Activated T-cell treated with anti-CD3 and anti-CD28 coated beads, Interleukin-2, amount 50 U/mL, for 24 hours (primary cell): Measurements from ENCODE around the gene ERLIN1.

Experiments
- DNase-seq: peaks from one replicate; pipeline ENCODE4 v3.0.0-alpha.2; 2020
- H3K27ac Mint-ChIP-seq: 2 replicates; pipeline ENCODE4 v1.8.0; 2020; ENCODE audit warnings: mild to moderate bottlenecking, mixed read lengths
- H3K27me3 Mint-ChIP-seq: 2 replicates; pipeline ENCODE4 v1.8.0; 2020; ENCODE audit warnings: mixed read lengths
- H3K36me3 Mint-ChIP-seq: 2 replicates; pipeline ENCODE4 v1.8.0; 2020; ENCODE audit warnings: low read depth, mixed read lengths
- H3K4me1 Mint-ChIP-seq: 2 replicates; pipeline ENCODE4 v1.8.0; 2020; ENCODE audit warnings: low read depth, mixed read lengths
- H3K4me3 Mint-ChIP-seq: 2 replicates; pipeline ENCODE4 v1.8.0; 2020; ENCODE audit warnings: mild to moderate bottlenecking, moderate library complexity, mixed read lengths
- H3K9me3 Mint-ChIP-seq: 2 replicates; pipeline ENCODE4 v1.8.0; 2020; ENCODE audit warnings: mixed read lengths

The ERLIN1 gene

DNA sequence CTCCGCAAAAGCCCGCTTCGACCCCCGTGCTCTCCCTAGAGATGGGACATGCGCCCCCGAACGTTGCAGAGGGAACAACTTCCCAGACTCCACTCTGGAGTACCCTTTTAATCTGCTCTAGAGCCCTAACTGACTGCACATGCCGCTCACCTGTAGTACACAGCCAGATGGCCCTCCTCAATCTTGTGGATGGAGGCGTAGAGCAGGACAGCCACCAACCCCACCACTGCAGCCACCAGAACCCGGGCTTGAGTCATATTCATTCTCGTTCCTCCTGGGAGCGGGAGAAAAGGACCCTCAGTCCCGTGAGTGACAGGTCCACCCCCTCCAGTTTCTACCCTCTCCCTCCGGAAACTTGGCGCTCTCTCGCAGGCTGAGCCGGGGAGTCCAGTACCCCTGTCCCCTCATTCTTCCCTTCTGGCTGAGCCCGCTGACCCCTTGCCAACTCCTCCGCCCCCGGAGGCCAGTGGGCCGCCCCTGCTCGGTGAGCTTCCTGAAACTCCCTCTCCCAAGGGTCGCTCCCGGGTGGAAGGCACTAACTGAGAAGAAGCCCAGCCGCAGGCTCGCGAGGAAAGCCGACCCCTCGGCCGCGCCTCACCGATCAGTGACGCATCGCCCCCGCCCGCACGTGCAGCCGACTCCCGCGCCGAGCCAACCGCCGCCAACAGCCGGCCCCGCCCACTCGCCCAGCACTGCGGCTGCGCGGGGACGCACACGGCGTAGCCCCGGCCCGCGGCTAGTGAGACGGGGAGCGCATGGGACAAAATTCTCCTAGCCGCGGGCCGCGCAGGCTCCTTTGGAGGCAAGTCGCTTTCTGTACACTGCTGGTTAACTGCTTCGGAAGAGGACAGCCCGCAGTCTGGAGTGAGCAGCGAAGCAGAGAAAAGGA, at the start of gene ERLIN1:
TSS of gene ERLIN1 (minus strand) at position 666 of the 889 bp plus-strand sequence. CDS start at position 263, 403 bp downstream.
- peaks cover 91% of the 10 kb centered on the region for H3K36me3 Mint-ChIP-seq
- DNase-seq: peak; percentile 96
- H3K27ac Mint-ChIP-seq: peak within 1 kb of the TSS; percentile 98
- peaks cover 55% of the 10 kb centered on the region for H3K4me1 Mint-ChIP-seq
- H3K4me3 Mint-ChIP-seq: peak within 1 kb of the TSS; percentile 93
- H3K27me3 Mint-ChIP-seq: no peaks in the 10 kb centered on the region
- no peaks in the 10 kb centered on the region for H3K9me3 Mint-ChIP-seq

DNA sequence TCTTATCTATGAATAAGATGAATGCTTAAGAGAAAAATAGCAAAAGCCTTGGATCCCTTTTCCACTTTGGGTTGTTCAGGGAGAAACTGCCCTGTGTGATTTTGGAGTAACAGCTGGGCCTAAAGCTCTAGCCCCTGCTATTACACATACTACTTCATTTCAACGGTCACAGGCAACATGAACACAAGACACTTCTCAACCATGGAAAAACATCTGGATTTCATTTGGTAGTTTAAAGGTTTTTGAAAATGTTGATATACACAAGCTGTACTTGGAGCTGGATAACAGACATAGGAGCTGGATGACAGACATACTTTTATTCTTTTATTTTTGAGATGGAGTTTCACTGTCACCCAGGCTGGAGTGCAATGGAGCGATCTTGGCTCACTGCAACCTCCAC, 46.3 kb upstream of the ERLIN1 start:
- Mint-ChIP-seq H3K36me3 (peaks cover 83% of the 10 kb centered on the region), H3K4me1 (peaks cover 28% of the 10 kb centered on the region), H3K27me3 (no peaks in the 10 kb centered on the region), H3K4me3 (no peak overlapping the region), H3K27ac (no peak overlapping the region), H3K9me3 (no peaks in the 10 kb centered on the region)
- no peak for DNase-seq

DNA sequence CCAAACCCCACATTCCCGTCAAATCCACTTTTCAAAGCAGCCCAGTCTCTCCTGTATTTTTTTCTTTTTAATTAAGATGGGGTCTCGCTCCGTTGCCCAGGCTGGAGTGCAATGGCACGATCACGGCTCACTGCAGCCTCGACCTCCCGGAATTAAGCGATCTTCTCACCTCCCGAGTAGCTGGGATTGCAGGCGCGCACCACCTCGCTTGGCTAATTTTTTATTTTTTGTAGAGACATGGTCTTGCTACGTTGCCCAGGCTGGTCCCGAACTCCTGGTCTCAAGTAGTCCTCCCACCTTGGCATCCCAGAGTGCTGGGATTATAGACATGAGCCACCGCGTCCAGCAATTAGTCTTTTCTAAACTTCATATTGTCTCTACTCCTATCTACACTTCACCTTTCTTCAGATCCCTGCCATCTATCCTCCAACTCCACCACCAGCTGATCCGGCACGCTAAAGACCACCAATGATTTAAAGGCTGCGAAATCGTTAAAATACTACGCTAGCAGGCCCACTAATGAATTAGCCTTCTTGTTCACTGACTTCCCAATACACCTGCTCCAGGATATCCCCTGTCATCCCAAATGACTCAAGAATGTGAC, 44.1 kb upstream of the ERLIN1 start:
- Mint-ChIP-seq H3K27me3 (no peaks in the 10 kb centered on the region), H3K4me3 (peak overlapping the region; percentile 91), H3K27ac (peak overlapping the region; percentile 94), H3K9me3 (no peaks in the 10 kb centered on the region), H3K4me1 (peaks cover 40% of the 10 kb centered on the region), H3K36me3 (peaks cover 83% of the 10 kb centered on the region)
- DNase-seq: no peak

DNA sequence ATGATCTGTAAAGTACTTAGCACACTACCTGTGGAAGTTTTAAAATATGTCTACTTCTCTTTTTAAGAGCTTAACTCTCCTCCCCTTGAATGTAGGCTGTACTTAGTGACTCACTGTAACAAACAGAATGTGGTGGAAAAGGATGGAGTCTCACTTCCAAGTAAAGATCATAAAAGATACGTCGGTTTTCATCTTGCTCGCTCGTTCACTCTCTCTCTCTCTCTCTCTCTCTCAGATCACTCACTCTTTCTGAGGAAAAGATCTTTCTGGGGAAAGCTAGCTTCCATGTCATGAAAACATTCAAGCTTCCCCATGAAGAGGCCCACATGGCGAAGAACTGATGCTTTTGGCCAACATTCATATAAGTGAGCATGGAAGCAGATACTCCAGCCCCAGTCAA, 38.0 kb upstream of the ERLIN1 start:
- H3K4me1 Mint-ChIP-seq: peaks cover 27% of the 10 kb centered on the region
- peaks cover 86% of the 10 kb centered on the region for H3K36me3 Mint-ChIP-seq
- no peak overlapping the region for H3K4me3 Mint-ChIP-seq
- no peak for DNase-seq
- H3K27me3 Mint-ChIP-seq: no peaks in the 10 kb centered on the region
- peak overlapping the region; percentile 1 for H3K27ac Mint-ChIP-seq
- no peaks in the 10 kb centered on the region for H3K9me3 Mint-ChIP-seq

DNA sequence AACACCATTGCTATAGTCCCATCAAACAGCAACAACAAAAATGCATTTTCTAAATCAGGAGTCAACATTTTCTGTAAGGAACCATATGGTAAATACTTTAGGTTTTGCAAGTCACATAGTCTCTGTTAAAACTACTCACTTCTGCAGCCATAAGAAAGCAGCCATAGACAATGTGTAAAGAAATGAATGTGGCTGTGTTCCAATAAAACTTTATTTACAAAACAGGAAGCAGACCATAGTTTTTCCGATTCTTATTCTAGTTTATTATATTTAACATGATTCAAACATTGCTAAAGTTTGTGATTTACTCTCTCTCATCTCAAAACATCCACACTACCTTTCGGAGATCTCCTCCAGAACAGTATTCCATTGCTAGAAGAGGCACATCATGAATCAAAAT, 36.7 kb upstream of the ERLIN1 start:
- no peaks in the 10 kb centered on the region for H3K27me3 Mint-ChIP-seq
- H3K9me3 Mint-ChIP-seq: no peaks in the 10 kb centered on the region
- no peak overlapping the region for H3K4me3 Mint-ChIP-seq
- peaks cover 89% of the 10 kb centered on the region for H3K36me3 Mint-ChIP-seq
- no peak for DNase-seq
- no peak overlapping the region for H3K27ac Mint-ChIP-seq
- H3K4me1 Mint-ChIP-seq: peaks cover 16% of the 10 kb centered on the region

DNA sequence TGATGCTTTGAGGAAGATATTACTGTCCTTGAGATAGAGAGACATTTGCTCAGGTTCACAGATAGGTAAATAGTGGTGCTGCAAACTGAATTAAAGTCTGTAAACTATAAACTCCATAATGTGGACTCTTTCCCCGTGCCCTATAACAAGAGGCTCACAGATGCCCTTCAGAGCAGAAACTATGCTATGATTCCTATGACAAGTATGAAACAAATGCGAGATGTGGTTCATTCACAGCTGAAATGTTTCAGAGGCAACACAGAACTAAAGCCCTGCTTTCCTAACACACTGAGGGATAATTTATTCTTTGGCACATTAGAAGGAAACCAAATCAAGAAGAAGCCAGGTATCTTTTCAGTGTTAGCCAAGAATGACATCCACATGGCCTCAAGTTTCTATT, 30.2 kb upstream of the ERLIN1 start:
- Mint-ChIP-seq H3K27ac (no peak overlapping the region), H3K4me3 (no peak overlapping the region), H3K4me1 (no peaks in the 10 kb centered on the region), H3K36me3 (peaks cover 96% of the 10 kb centered on the region), H3K9me3 (no peaks in the 10 kb centered on the region), H3K27me3 (no peaks in the 10 kb centered on the region)
- DNase-seq: no peak

DNA sequence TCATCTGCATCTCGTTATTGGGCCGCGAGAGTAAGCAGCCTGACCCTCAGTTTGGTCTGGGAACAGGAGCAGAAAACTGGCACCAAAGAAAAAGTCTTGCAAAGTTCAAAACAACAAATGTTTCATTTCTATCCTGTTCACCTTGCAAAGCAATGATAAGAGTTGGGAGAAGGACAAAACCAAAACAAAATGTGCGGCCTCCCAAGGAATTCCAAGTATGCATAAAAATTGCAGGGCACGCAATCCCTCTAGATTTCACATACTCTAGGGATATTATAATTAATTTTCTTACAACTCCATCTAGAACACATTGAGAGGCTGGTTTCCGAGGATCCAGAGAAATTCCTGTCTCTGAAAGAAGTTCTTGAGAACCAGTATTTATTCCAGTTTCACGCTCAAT, 23.5 kb upstream of the ERLIN1 start:
- Mint-ChIP-seq H3K36me3 (peaks cover 92% of the 10 kb centered on the region), H3K27ac (no peak overlapping the region), H3K27me3 (no peaks in the 10 kb centered on the region), H3K4me1 (no peaks in the 10 kb centered on the region), H3K4me3 (no peak overlapping the region), H3K9me3 (no peaks in the 10 kb centered on the region)
- DNase-seq: no peak

DNA sequence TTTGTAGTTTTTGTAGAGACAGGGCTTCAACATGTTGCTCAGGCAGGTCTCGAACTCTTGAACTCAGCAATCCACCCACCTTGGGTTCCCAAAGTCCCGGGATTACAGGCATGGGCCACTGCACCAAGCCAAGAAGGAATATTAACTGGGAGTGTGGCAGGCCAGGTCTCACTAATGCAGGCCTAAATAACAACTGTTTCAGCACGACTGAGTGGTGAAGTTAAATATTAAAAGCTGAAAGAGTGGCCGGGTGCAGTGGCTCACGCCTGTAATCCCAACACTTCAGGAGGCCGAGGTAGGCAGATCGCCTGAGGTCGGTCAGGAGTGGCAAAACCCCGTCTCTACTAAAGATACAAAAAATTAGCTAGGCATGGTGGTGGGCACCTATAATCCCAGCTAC, 22.4 kb upstream of the ERLIN1 start:
- Mint-ChIP-seq H3K4me3 (no peak overlapping the region), H3K36me3 (peaks cover 91% of the 10 kb centered on the region)

DNA sequence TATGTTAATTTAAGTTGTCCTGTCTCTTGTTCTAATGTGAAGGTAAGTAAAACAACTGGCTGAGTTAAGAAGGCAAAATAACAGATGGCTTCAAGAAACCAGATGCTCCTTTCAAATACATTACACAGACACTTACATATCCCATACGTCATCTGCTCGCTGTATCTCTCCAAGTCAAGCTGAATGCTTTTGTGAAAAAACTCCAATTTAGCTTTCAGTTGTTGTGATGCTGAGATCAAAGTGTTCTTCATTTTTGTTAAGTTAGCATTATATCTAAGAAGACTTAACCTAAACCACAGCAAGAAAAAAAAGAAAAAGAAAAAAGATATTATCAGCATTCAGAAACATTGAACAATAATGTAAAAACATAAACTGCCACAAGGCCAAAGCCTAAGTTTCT, 18.5 kb upstream of the ERLIN1 start:
- H3K9me3 Mint-ChIP-seq: no peaks in the 10 kb centered on the region
- no peaks in the 10 kb centered on the region for H3K27me3 Mint-ChIP-seq
- no peak for DNase-seq
- H3K27ac Mint-ChIP-seq: no peak overlapping the region
- no peak overlapping the region for H3K4me3 Mint-ChIP-seq
- peaks cover 94% of the 10 kb centered on the region for H3K36me3 Mint-ChIP-seq
- no peaks in the 10 kb centered on the region for H3K4me1 Mint-ChIP-seq

More for the DNA sequence above, 22.4 kb upstream of the ERLIN1 start:
- DNase-seq: no peak
- no peaks in the 10 kb centered on the region for H3K9me3 Mint-ChIP-seq
- no peak overlapping the region for H3K27ac Mint-ChIP-seq
- H3K4me1 Mint-ChIP-seq: no peaks in the 10 kb centered on the region
- H3K27me3 Mint-ChIP-seq: no peaks in the 10 kb centered on the region

DNA sequence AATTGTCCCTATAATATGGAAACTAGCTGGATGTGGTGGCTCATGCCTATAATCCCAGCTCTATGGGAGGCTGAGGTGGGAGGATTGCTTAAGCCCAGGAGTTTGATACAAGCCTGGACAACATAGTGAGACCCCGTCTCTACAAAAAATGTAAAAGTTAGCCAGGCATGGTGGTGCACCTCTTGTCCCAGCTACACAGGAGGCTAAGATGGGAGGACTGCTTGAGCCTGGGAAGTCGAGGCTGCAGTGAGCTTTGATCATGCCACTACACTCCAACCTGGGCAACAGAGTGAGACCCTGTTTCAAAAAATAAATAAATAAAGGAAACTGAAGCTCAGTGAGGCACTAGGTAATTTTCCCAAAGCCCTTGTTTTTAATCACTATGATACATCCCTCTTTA, 15.7 kb upstream of the ERLIN1 start:
- Mint-ChIP-seq H3K4me1 (no peaks in the 10 kb centered on the region), H3K4me3 (no peak overlapping the region), H3K27ac (no peak overlapping the region), H3K27me3 (no peaks in the 10 kb centered on the region), H3K36me3 (peaks cover 93% of the 10 kb centered on the region), H3K9me3 (no peaks in the 10 kb centered on the region)
- DNase-seq: no peak

DNA sequence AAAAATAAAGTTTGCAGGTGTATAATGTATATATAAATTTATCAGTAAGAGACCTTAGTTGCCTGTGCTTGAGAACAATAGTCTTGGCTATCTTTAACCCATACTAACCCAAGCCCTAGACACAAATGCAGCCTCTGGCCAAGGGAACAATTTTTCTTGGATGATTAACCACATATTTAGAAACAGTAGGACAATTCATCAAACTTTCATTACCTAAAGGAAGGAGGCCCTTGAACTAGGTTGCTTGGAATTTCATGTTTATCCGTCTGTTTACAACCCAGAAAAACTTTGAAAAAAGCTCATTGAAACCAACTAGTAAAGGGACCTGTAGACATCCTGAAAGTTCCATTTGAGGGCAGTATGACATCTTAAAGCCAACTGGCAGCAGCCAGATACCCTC, 8.9 kb upstream of the ERLIN1 start:
- Mint-ChIP-seq H3K36me3 (peaks cover 95% of the 10 kb centered on the region), H3K4me3 (no peak overlapping the region), H3K9me3 (no peaks in the 10 kb centered on the region), H3K27ac (no peak overlapping the region), H3K27me3 (no peaks in the 10 kb centered on the region), H3K4me1 (peaks cover 15% of the 10 kb centered on the region)
- DNase-seq: no peak

DNA sequence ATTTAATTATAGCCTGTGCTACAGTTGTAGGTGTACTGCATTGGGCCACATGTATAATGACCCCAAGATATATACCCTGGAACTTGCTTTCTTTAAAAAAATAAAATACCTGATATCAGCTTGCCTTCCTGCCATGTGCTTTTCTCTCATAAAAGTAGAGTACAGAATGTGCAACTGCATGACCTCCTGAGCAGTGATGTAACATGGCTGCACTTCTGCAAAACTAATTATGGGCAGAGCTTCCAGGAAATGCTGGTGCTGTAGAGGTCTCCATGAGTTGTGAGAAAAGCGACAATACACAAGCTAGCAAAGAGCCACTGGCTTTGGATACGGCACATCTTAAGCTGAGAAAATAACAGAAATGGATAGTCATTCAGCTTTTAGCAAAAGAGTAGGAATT, 6.5 kb upstream of the ERLIN1 start:
- no peaks in the 10 kb centered on the region for H3K27me3 Mint-ChIP-seq
- no peak for DNase-seq
- H3K9me3 Mint-ChIP-seq: no peaks in the 10 kb centered on the region
- H3K4me3 Mint-ChIP-seq: no peak overlapping the region
- peaks cover 34% of the 10 kb centered on the region for H3K4me1 Mint-ChIP-seq
- H3K36me3 Mint-ChIP-seq: peaks cover 97% of the 10 kb centered on the region
- H3K27ac Mint-ChIP-seq: no peak overlapping the region

DNA sequence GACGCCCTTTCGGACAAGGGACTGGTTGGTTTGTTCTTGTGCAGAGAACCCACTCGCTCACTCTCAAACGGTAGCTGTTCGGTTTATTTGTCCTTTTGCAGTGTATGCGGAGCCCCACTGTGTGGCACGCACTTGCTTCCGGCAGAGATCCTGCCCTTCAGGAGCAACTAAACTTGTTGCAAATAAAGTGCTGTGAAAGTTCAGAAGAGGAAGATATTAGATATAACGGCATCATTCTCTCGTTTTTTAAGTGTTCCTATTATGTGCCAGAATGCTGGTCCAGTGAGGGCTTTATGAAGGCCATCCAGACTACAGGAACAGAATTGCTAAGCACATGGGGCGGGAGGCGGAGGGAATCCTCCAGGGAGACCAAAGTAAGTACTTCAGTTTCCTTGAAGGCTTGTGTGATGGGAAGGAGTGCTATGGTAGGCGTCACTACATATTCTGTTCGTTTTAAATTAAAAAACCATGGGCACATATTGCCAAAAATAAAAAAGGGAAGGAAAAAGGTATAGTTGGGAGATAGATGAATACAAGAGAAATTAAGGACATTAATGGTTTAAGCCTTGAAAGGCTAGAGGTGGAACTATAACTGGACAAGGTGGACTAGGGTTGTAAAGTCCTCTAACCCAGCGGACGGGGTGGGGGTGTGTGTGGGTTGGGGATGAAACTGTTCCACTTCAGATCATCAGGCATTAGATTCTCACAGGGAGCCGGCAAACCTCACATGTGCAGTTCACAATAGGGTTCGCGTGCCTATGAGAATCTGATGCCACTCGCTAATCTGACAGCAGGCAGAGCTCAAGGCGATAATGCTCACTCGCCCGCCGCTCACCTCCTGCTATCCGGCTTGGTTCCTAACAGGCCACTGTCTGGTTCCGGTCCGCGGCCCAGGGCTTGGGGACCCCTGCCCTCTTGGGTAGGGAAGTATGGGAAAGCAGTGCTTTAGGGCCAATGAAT, 704 bp upstream of the ERLIN1 start:
- H3K27ac Mint-ChIP-seq: peak overlapping the region; percentile 98
- peaks cover 93% of the 10 kb centered on the region for H3K36me3 Mint-ChIP-seq
- peaks cover 64% of the 10 kb centered on the region for H3K4me1 Mint-ChIP-seq
- H3K9me3 Mint-ChIP-seq: no peaks in the 10 kb centered on the region
- H3K4me3 Mint-ChIP-seq: peak overlapping the region; percentile 93
- DNase-seq: peak; percentile 50
- no peaks in the 10 kb centered on the region for H3K27me3 Mint-ChIP-seq

DNA sequence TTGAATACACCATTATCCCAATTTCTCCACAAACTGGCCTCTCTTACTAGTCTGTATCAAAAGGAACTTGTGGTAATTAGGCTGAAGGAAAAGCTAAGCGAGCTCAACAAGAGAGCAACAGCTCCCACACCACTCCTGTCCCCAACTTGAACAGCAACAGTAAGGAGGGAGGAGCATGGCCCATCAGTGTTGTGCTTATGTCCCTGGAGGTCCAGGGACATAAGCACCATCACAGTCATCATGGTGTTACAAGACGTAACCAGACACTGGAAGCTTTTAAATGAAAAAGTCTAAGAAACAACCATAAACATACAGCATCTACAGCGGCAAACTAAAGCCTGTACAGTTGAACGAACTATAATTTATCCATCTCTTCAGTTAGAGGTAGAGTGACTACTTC, 989 bp downstream of the ERLIN1 start:
- Mint-ChIP-seq H3K4me1 (peaks cover 62% of the 10 kb centered on the region), H3K4me3 (peak overlapping the region; percentile 93), H3K27me3 (no peaks in the 10 kb centered on the region), H3K27ac (peak overlapping the region; percentile 98), H3K9me3 (no peaks in the 10 kb centered on the region), H3K36me3 (peaks cover 92% of the 10 kb centered on the region)
- DNase-seq: no peak
